HCT116 (cell line): ENCODE measurements around the gene EIF3L. TPM values are rescaled to one million over a fixed set of nuclear protein-coding genes. Genes with fewer than 3 reads are reported as not detected.
A peak's percentile ranks its signal among the peaks of the same experiment; 100 is the strongest.

Experiments used
- CTCF ChIP-seq, 3 experiments: fragments of 200-600 bp in 1 of 3; sonication (generic) in 1 of 3; IDR thresholded peaks in 2 of 3; conservative IDR thresholded peaks in 1 of 3; 2 replicates each; pipeline ENCODE4 v1.5.1; 2012 to 2017; ENCODE audit warnings: low read depth in 2 of 3, low read length in 2 of 3, antibody characterized with exemption in 1 of 3, borderline replicate concordance in 1 of 3, control low read depth in 1 of 3, mild to moderate bottlenecking in 1 of 3, mixed read lengths in 1 of 3, mixed run types in 1 of 3, moderate library complexity in 1 of 3; ENCODE audit not compliant: insufficient read depth in 1 of 3
- ZFX ChIP-seq: fragments of 450-650 bp; IDR thresholded peaks from 2 replicates; pipeline ENCODE4 v1.6.1; 2017
- microRNA counts: library from miRNA; unstranded; fragments of <30 nt; microRNA quantifications from one replicate; lab custom pipeline; 2015
- microRNA-seq: library from miRNA; unstranded; fragments of <30 nt; microRNA quantifications from one replicate; pipeline ENCODE4, GENCODE V29; 2016; ENCODE audit warnings: borderline number of aligned reads
- total RNA-seq: library from RNA; stranded (reverse); gene quantifications from one replicate; pipeline ENCODE4 v1.2.1, GENCODE V29; 2021; ENCODE audit not compliant: unreplicated experiment

Gene EIF3L
- total RNA-seq, 1 experiment from 2014 or later, result 687 TPM

GRCh38 chr22:37933711-37934376 lies 84.6 kb downstream of the EIF3L start (continued):
- peak; percentile 95 to 99 (median 97) for TF ChIP-seq CTCF (IDR thresholded peaks at IDR 0.05 in 2 of 3, conservative IDR thresholded peaks at IDR 0.05 in 1 of 3; ENCODE audit: borderline replicate concordance in 1 of 3, insufficient read depth in 1 of 3, low read depth in 2 of 3, low read length in 2 of 3)
- TF ChIP-seq ZFX, result no peak
- TF ChIP-seq, all 23 proteins: peak for 9

MicroRNAs within 50 kb of the gene (microRNA counts, 767-probe panel; counts per million panel counts)
- microRNA hsa-miR-658 (lab: Ali Mortazavi, UCI), result not detected
- microRNA hsa-miR-659-3p (lab: Ali Mortazavi, UCI), result not detected

Small RNAs within 50 kb of the gene (microRNA-seq; reads per million reads assigned to microRNA genes)
- gene MIR659, result 3.2 reads per million

Other genes starting within 250 kb of the EIF3L start
- gene GGA1, start 240.6 kb upstream of the EIF3L start, total RNA-seq, result 89.8 TPM
- gene SH3BP1, start 209.8 kb upstream of the EIF3L start, total RNA-seq, result 48.4 TPM
- 42.7 TPM for gene PDXP, start 190.7 kb upstream of the EIF3L start, total RNA-seq
- gene LGALS1, start 173.8 kb upstream of the EIF3L start, total RNA-seq, result 1,080 TPM
- gene NOL12, start 163.1 kb upstream of the EIF3L start, total RNA-seq, result 31.4 TPM
- 244 TPM for gene TRIOBP, start 152.4 kb upstream of the EIF3L start, total RNA-seq
- 88.7 TPM for gene GCAT, start 41.5 kb upstream of the EIF3L start, total RNA-seq
- gene GALR3, start 26.0 kb upstream of the EIF3L start, total RNA-seq, result 0.32 TPM
- 29.8 TPM for gene ANKRD54, start 5.1 kb upstream of the EIF3L start, total RNA-seq
- 35.2 TPM for gene MICALL1, start 56.9 kb downstream of the EIF3L start, total RNA-seq
- gene C22orf23, start 104.2 kb downstream of the EIF3L start, total RNA-seq, result 0.47 TPM
- gene POLR2F, start 104.3 kb downstream of the EIF3L start, total RNA-seq, result 107 TPM
- gene SOX10, start 135.1 kb downstream of the EIF3L start, total RNA-seq, result not detected
- 40.0 TPM for gene PICK1, start 208.0 kb downstream of the EIF3L start, total RNA-seq
- gene SLC16A8, start 234.8 kb downstream of the EIF3L start, total RNA-seq, result not detected